22Rv1 (cell line): ENCODE data around the gene GPHN.
A peak's percentile ranks its signal among the peaks of the same experiment; 100 is the strongest.

Experiments
- H3K27ac ChIP-seq: fragments of 450-650 bp; 2 replicates; pipeline ENCODE4 v1.5.1; 2017
- CTCF ChIP-seq: fragments of 450-650 bp; IDR thresholded peaks from 2 replicates; pipeline ENCODE4 v1.5.1; 2017; ENCODE audit warnings: mild to moderate bottlenecking
- ZFX ChIP-seq: fragments of 450-650 bp; IDR thresholded peaks from 2 replicates; pipeline ENCODE4 v1.6.1; 2017; ENCODE audit warnings: antibody characterized with exemption, borderline replicate concordance

GPHN gene

GRCh38 chr14:66624336-66624937, 116.5 kb downstream of the GPHN start:
- TF ChIP-seq ZFX (no peak), CTCF (peak; percentile 88)
- H3K27ac ChIP-seq = peak overlapping the region; percentile 28; the same call in 1 of the 2 replicates

- H3K27ac ChIP-seq = no peak overlapping the region
Observed at GRCh38 chr14:66628636-66629035, 120.7 kb downstream of the GPHN start.

GRCh38 chr14:66629499-66629898, 121.6 kb downstream of the GPHN start:
- no peak overlapping the region for H3K27ac ChIP-seq
- TF ChIP-seq ZFX (no peak), CTCF (no peak)

More at GRCh38 chr14:66628636-66629035, 120.7 kb downstream of the GPHN start:
- no peak for TF ChIP-seq CTCF
- no peak for TF ChIP-seq ZFX

- TF ChIP-seq CTCF (no peak), ZFX (no peak)
- no peak overlapping the region for H3K27ac ChIP-seq
Observed at GRCh38 chr14:66634876-66635275, 126.9 kb downstream of the GPHN start.

- TF ChIP-seq CTCF = no peak
- no peak for TF ChIP-seq ZFX
- H3K27ac ChIP-seq = no peak overlapping the region
Observed at GRCh38 chr14:66635435-66635834, 127.5 kb downstream of the GPHN start.

GRCh38 chr14:66636240-66636639, 128.3 kb downstream of the GPHN start:
- TF ChIP-seq CTCF (no peak), ZFX (no peak)
- no peak overlapping the region for H3K27ac ChIP-seq

GRCh38 chr14:66638689-66639088, 130.7 kb downstream of the GPHN start:
- TF ChIP-seq ZFX (no peak), CTCF (no peak)
- no peak overlapping the region for H3K27ac ChIP-seq
